HepG2 (cell line): Measurements from ENCODE around the gene HID1. TPM values are rescaled to one million over a fixed set of nuclear protein-coding genes. Genes with fewer than 3 reads are reported as not detected.
A peak's percentile ranks its signal among the peaks of the same experiment; 100 is the strongest.

Source experiments
- ARHGAP35 ChIP-seq: sonication (generic); formaldehyde crosslinking; IDR thresholded peaks from 2 replicates; pipeline ENCODE4 v1.9.0; 2022; ENCODE audit warnings: mild to moderate bottlenecking, inconsistent platforms, moderate library complexity, missing genetic modification reagents, borderline replicate concordance
- ARID4A ChIP-seq: sonication (generic); formaldehyde crosslinking; IDR thresholded peaks from 2 replicates; pipeline ENCODE4 v1.5.0; 2020; ENCODE audit warnings: mild to moderate bottlenecking, missing genetic modification reagents, borderline replicate concordance
- FOXK1 ChIP-seq: sonication (generic); formaldehyde crosslinking; IDR thresholded peaks from 2 replicates; pipeline ENCODE4 v1.4.0; 2020; ENCODE audit warnings: low read depth, missing genetic modification reagents, borderline replicate concordance
- GPN1 ChIP-seq: sonication (generic); formaldehyde crosslinking; IDR thresholded peaks from 2 replicates; pipeline ENCODE4 v1.5.1; 2020; ENCODE audit warnings: missing genetic modification reagents, borderline replicate concordance
- HNF4G ChIP-seq, 2 experiments: sonication (generic) in 1 of 2; formaldehyde crosslinking in 1 of 2; IDR thresholded peaks; 2 replicates each; pipeline versions ENCODE4 v1.4.0 to v1.6.1; 2011 to 2020; ENCODE audit warnings: borderline replicate concordance in 2 of 2, low read depth in 2 of 2, mild to moderate bottlenecking in 2 of 2, low read length in 1 of 2, missing genetic modification reagents in 1 of 2, moderate library complexity in 1 of 2
- JARID2 ChIP-seq: sonication (generic); formaldehyde crosslinking; IDR thresholded peaks from 2 replicates; pipeline ENCODE4 v1.8.1; 2023; ENCODE audit warnings: missing genetic modification reagents, inconsistent platforms; ENCODE audit not compliant: insufficient replicate concordance
- PHF21A ChIP-seq: sonication (generic); formaldehyde crosslinking; IDR thresholded peaks from 2 replicates; pipeline ENCODE4 v1.5.0; 2020; ENCODE audit warnings: mild to moderate bottlenecking, missing genetic modification reagents
- POLR2AphosphoS2 ChIP-seq: IDR thresholded peaks from 2 replicates; pipeline ENCODE4 v1.6.1; 2011; ENCODE audit warnings: low read depth, low read length, improper control_type of control experiment
- PPARG ChIP-seq: conservative IDR thresholded peaks from 2 replicates; pipeline ENCODE4 v1.6.1; 2016; ENCODE audit warnings: missing biosample characterization, missing genetic modification reagents
- SALL1 ChIP-seq: sonication (generic); formaldehyde crosslinking; IDR thresholded peaks from 2 replicates; pipeline ENCODE4 v1.8.0; 2022; ENCODE audit warnings: mild to moderate bottlenecking, missing genetic modification reagents
- SMAD3 ChIP-seq: sonication (generic); formaldehyde crosslinking; IDR thresholded peaks from 2 replicates; pipeline ENCODE4 v1.4.0; 2020; ENCODE audit warnings: missing genetic modification reagents
- SNRNP70 ChIP-seq: fragments of 200-400 bp; formaldehyde crosslinking; IDR thresholded peaks from 2 replicates; pipeline ENCODE4 v1.6.1; 2017; ENCODE audit warnings: mild to moderate bottlenecking, low read depth, low read length, moderate library complexity
- ZBTB7A ChIP-seq: sonication (generic); formaldehyde crosslinking; IDR thresholded peaks from 2 replicates; pipeline ENCODE4 v1.8.0; 2022; ENCODE audit warnings: mild to moderate bottlenecking, missing genetic modification reagents
- ZNF160 ChIP-seq: sonication (generic); formaldehyde crosslinking; IDR thresholded peaks from 2 replicates; pipeline ENCODE4 v1.8.0; 2022; ENCODE audit warnings: mild to moderate bottlenecking, inconsistent platforms, missing genetic modification reagents
- ZNF687 ChIP-seq: sonication (generic); formaldehyde crosslinking; IDR thresholded peaks from 2 replicates; pipeline ENCODE4 v1.5.1; 2020; ENCODE audit warnings: mild to moderate bottlenecking, missing genetic modification reagents, moderate library complexity
- ZNF691 ChIP-seq: sonication (generic); formaldehyde crosslinking; IDR thresholded peaks from 2 replicates; pipeline ENCODE4 v1.4.0; 2020; ENCODE audit warnings: missing genetic modification reagents, low read depth, mild to moderate bottlenecking, borderline replicate concordance
- ZNF713 ChIP-seq: sonication (generic); formaldehyde crosslinking; IDR thresholded peaks from 2 replicates; pipeline ENCODE4 v1.4.0; 2020; ENCODE audit warnings: mild to moderate bottlenecking, missing genetic modification reagents
- ZNF879 ChIP-seq: sonication (generic); formaldehyde crosslinking; IDR thresholded peaks from 2 replicates; pipeline ENCODE4 v1.8.1; 2023; ENCODE audit warnings: missing genetic modification reagents
- ZSCAN5A ChIP-seq: sonication (generic); formaldehyde crosslinking; IDR thresholded peaks from 2 replicates; pipeline ENCODE4 v1.8.0; 2022; ENCODE audit warnings: mild to moderate bottlenecking, missing genetic modification reagents, borderline replicate concordance
- ZZZ3 ChIP-seq: sonication (generic); formaldehyde crosslinking; IDR thresholded peaks from 2 replicates; pipeline ENCODE4 v1.4.0; 2020; ENCODE audit warnings: missing genetic modification reagents, mild to moderate bottlenecking, borderline replicate concordance
- polyA plus RNA-seq, 8 experiments: library from polyadenylated mRNA; depleted of rRNA in 3 of 8; stranded (reverse) in 7 of 8; unstranded in 1 of 8; fragments of >200 nt; fragmentation: Illumina TruSeq in 4 of 8; extraction: Trizol in 4 of 8; gene quantifications; 2 replicates each; pipeline versions ENCODE4 v1.2.1 to v1.2.3, GENCODE V29; 2011 to 2016; ENCODE audit warnings: low read depth in 4 of 8, missing spikeins in 1 of 8, mixed read lengths in 1 of 8; ENCODE audit not compliant: insufficient read depth in 1 of 8
- total RNA-seq, 5 experiments: library from RNA; depleted of rRNA; stranded (reverse); fragments of >200 nt; fragmentation: Illumina TruSeq; extraction: Trizol; gene quantifications; 2 replicates each; pipeline ENCODE4 v1.2.3, GENCODE V29; 2016; ENCODE audit warnings: low read depth in 1 of 5

The HID1 gene
- total and polyA plus RNA-seq, 2 of the 13 experiments (the other 11 are each of a cell fraction or from before 2014, with no cell fraction given): 2.1 to 10.6 TPM

GRCh38 chr17:74971842-74972106 lies 785 bp downstream of the HID1 start (continued):
- no peak for TF ChIP-seq HNF4G (IDR thresholded peaks at IDR 0.05; ENCODE audit: borderline replicate concordance, low read depth, low read length)
- 0 out of 2 replicates have a peak, but pooled peaks have one; percentile 14 for TF ChIP-seq HNF4G (CRISPR knock-in tag; IDR thresholded peaks at IDR 0.05; ENCODE audit: borderline replicate concordance, low read depth)
- TF ChIP-seq SNRNP70: no peak
- no peak for TF ChIP-seq ARID4A (CRISPR knock-in tag)
- TF ChIP-seq ZNF687: peak; percentile 87
- TF ChIP-seq GPN1: no peak
- TF ChIP-seq ZZZ3: no peak
- TF ChIP-seq ARHGAP35 (CRISPR knock-in tag): no peak
- no peak for TF ChIP-seq ZBTB7A (CRISPR knock-in tag)
- TF ChIP-seq SALL1: 0 out of 2 replicates have a peak, but pooled peaks have one; percentile 66
- no peak for TF ChIP-seq ZNF691 (CRISPR knock-in tag)
- TF ChIP-seq ZNF160 (CRISPR knock-in tag): 0 out of 2 replicates have a peak, but pooled peaks have one; percentile 40
- no peak for TF ChIP-seq JARID2 (CRISPR knock-in tag)
- TF ChIP-seq PPARG (CRISPR knock-in tag): no peak
- TF ChIP-seq POLR2AphosphoS2: no peak
- no peak for TF ChIP-seq ZNF713 (CRISPR knock-in tag)
- no peak for TF ChIP-seq ZNF879 (CRISPR knock-in tag)
- no peak for TF ChIP-seq FOXK1
- TF ChIP-seq SMAD3: no peak
- no peak for TF ChIP-seq ZSCAN5A
- peak; percentile 40 for TF ChIP-seq PHF21A
